Activated CD8-positive, alpha-beta memory T cell treated with anti-CD3 and anti-CD28 coated beads, Interleukin-2, amount 50 U/mL, for 24 hours (primary cell): ENCODE measurements around the gene NUBP2.

Experiments used
- DNase-seq: peaks from one replicate; pipeline ENCODE4 v3.0.0-alpha.2; 2020; ENCODE audit errors: extremely low read depth

The NUBP2 gene

DNA sequence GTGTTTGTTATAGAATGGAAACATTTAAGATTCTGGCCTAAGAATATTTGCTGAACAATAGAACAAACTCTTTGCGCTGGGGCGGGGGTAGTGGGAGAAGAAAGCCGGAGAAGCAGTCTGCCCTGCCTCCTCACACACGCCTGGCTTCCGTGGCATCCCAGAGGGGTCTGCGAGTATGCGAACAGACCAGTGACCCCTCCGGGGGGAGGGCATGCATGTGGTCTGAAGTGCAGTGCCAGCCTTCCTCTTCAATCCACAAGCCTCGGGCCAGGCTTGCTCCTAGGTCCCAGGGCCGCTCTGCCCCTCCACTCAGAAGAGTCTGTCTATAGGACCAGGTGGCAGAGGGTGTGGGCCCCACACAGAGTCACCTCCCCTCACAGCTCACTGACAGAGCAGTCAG lies 24.9 kb downstream of the NUBP2 start:
- DNase-seq, result no peak

DNA sequence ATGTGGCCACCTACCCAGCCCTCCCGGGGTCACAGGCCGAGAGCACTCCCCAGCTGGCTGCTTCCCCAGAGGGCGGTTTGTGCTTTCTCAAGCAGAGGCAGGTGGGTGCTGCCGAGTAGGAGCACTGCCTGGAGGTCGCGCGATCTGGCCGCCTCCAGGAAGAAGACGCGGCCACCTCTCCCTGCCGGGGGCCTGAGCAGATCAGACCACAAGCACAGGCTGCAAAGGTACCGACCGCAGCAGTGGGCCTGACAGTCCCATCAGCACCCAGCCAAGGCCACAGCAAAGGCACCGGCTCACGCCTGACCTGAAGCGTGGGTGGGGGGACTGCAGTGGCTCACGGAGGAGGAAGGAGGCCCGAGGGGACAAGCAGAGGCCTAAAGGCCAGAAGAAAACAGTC lies 25.9 kb downstream of the NUBP2 start:
- DNase-seq, result no peak

DNA sequence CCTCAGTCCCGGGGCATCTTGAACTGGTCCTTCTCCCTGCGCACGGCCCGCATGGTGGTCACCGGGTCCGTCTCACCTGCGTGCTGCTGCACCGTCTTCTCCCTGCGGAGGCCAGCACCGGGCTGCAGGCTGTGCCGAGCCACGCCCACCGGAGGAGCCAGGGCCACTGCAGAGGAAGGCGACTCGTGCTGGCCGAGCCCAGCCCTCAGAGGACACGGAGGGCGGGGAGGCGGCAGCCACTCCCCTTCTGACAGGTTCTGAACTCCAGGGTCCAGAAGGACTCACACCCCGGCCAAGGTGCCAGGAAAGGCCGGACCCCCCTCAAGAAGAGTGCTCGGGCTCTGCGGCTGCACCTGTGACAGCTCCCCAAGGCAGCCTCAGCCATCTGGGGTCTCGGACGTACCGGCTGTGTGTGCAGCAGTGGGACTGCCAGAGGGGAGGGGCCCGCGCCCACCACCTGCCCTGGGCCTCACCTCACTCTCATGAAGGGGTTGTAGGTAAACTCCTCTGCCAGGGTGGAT lies 26.6 kb downstream of the NUBP2 start:
- no peak for DNase-seq

DNA sequence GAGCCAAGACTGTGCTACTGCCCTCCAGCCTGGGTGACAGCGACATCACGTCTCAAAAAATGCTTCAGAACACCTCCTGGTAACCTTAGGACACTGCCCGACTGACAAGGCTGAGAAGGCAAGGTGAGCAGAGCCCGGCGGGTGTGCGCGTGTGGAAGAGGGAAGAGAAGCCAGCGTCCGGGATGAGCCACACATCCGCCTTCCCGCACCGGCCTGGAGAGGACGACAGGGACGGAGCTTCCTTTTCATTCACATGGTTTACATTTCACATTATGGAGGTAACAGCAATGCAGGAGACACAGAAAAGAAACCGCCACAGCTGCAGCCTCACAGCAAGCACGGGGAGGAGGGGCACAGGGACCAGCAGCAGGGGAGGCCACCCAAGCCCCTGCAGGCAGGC lies 27.3 kb downstream of the NUBP2 start:
- DNase-seq, result no peak

DNA sequence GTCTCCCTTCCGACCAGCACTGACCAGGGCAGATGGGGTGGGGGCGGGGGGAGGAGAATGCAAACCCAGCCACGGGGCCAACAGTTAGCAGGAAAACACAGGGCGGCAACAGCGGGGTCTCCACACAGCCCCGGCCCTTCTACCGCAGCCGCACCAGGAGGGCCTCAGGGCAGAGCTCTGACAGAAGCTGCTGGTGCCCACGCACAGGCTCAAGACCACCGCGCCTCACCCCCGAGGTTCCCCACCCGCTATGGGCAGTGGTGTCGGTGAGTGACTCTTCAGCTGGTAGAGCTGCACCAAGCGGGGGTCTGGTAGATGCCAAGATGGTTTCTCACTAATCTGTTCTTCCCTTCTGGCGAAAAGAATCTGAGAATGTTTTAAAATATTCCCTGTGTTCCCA lies 27.8 kb downstream of the NUBP2 start:
- DNase-seq, result no peak

DNA sequence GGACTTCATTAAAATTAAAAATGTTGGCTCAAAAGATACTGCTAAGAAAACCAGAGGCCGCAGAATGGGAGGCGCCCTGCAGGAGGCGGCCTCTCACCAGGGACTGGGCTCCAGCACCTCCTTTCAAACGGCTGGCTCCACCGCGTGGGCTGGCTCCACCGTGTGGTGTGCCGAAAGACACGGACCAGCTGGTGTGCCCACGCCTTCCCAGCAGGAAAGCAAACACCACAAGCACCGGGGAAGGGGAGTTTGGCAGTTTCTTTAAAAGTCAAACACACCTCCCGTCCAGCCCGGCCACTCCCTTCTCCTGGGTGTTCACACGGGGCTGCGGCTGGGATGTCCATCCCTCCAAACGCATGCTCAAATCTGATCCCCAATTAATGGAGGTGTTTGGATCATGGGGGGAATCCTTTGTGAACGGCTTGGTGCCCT lies 30.0 kb downstream of the NUBP2 start:
- DNase-seq, result no peak

DNA sequence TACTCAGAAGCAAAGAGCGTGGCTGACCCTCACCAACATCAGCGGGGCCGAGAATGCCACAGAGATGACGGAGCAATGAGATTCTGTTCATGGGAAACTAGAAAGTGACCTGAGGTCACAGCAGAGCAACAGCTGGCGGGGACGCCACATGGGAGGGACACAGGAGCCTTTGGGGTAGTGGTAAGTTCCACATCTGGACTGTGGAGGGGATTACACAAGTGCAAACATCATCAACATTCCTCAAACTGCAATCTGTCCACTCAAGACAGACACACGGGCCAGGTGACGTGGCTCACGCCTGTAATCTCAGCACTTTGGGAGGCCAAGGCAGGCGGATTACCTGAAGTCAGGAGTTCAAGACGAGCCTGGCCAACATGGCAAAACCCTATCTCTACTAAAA lies 32.7 kb downstream of the NUBP2 start:
- no peak for DNase-seq

DNA sequence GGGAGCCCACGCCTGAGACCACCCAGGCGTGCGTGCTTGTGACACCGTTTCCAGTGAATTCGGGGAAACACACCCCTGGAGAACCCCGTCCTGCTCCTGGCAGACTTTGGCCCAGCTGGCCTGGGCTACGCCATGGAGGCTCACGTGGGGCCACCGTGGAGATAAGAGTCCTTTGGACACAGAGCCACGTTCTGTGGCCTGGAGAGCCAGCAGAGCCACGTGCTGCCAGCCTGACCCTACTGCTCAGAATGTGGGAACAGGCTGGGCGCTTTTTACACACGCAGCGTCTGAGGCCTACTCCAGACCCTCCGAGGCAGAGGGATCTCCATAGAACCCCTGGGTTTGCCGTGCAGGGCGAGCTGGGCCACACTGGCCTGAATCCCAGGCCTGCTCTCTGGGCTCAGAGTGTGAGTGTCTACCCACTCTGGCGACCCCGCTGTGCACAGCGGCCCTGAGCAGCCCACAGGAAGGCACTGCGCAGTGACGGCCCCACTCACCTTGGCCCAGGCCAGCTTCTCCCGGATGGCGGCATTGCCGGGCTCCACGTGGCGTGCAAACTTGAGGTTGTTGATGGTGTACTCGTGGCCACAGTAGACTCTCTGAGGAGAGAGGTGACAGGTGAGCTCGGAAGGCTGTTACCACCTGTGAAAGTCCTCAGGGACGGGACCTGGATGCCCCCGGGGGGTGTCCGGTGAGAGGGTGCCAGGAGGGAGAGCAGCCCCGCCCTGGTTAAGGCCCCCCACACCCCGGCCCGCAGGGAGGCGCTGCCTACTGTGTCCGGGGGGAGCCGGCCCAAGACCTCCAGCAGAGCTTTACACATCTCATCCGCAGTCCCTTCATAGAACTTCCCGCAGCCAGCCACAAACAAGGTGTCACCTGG lies 33.9 kb downstream of the NUBP2 start:
- no peak for DNase-seq

DNA sequence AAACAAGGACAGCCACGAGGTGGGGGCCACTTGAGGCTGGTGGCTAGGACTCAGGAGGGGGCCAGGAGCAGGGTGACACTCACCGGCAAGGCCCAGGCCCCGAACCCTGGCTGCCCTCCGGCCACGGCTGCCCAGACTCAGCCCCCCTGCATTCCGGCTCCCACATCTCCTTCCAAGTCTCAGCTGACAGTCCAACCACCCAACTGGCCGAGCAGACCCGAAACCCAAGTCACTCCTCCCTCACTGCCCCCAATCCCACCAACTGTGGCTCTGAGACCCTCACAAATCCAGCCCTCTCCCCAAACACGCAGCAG lies 34.5 kb downstream of the NUBP2 start:
- no peak for DNase-seq

DNA sequence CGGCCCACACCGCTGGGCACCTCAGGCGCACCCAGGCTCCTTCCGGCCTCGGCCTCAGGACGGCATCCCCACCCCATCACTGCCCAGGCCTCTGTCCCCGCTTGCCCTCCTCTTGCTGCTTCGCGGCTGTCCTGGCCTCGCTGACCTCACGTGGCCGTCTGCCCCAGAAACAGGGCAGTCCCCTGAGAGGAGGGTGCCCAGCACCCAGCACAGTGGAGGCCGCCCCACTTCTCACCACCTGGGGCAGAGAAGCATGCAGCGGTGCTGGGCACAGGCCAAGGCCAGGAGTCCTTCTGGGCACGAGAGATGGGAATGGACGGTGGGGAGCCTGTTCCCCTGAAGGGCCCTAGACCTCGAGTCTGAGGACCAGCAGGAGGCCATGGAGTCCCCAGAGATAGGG lies 35.0 kb downstream of the NUBP2 start:
- no peak for DNase-seq

DNA sequence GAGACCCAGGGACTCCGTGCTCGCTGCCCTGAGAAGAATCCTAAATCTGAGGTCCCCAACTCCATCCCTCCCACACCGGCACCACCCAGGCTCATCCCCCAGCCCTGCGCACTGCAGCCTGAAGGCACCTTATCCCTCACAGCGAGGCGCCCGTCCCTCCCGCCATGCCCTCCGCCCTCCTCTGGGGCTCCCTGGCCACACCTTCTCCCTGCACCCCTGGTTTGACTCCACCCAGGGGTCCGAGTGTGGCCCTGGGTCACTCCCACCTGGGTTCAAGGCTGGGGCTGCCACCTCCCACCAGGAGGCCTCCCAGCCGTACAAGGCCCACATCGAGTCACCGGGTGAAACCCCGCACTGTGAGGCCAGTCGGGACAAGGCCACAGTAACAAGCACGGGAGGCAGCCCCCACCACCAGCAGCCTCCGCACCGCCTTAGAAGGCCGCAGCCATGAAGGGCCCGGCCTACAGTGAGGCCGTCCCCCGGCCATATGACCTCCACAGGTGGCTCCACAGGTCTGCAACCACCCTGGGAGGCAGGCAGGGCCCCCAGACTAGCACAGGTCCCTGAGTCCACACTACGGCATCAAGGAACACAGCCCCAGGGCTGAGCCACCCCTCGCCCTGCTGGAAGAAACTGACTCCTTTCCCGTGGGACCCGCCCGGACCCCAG lies 35.6 kb downstream of the NUBP2 start:
- no peak for DNase-seq

DNA sequence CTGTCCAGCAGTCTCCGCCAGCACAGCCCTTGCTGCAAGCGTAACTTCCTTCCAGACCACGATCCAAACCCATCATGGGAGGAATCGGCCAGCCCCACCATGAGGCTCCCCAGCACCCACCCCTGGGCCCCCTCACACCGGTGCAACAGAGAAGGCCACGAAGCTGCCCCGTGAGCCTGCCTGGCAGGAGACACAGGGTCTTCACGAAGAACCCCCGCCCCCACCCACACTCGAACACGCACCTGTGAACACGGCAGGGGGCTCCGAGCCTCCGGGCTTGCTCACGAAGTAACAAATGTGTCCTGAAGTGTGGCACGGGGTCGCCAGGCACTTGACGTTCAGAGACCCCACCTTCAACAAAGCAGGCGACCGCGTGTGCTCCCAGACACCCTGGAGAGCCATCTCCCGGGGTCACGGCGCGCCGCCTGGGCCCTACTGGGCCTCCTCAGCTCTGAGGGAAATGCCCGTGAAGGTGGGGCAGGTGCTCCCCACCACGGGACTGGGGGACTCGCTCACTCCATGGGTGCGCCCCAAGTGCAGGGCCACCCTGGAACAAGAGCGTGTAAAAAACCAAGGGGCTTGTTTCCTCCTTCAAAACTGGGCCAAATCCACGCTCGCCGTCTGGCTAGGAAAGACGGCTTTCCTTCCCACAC lies 36.2 kb downstream of the NUBP2 start:
- no peak for DNase-seq

DNA sequence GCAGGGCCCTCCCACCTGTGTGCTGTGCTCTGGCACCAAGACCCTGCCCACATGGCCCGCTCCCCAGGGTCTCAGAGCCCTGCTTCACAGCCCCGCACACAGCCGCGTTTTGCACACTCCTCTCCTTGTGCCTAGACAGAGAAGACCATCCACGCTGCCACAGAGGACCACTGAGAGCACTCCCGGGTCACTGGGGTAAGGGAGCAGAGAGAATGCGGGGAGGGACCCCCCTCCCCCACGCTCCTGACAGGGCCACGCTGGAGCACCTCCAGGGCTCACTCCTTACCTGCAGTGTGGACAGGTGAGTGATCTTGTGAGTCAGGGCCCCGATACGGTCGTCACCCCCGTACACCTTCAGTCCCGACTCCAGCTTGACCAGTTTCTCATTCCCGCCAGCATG lies 36.9 kb downstream of the NUBP2 start:
- DNase-seq, result no peak

DNA sequence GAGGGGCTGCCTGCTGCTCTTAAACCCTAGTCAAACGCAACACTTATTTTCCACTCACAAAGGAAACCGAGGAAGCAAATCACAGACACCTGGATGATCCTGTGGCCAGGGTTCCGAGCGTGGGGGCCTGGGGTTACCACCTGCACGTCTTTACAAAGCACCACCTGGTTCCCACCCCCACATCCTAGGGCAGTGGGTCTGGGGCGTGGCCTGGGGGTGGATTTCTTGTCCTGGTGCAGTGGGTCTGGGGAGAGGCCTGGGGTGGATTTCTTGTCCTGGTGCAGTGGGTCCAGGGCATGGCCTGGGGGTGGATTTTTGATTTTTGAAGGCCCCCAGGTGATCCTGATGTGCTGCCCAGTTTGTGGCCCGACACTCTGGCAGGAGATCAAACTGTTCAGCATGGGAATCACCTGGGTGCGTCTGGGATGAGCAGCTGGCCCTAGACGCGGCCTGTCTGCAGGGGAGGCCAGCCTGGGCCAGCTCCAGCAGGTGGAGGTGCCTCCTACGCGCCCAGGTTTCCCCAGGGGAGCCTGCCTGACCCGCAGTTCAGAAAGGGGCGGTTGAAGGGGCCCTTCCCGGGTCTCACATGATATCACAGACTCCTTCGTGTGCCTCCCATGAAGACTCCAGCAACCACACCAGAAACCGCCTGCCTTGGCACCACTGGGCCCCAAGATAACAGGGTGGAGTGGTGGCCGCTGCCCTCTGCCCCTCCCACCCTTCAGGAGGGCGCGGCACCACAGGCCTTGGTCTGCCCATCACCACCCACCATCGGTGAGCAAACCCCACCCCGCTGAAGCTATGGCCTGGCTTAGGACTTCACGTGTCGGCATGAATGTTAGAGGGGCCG lies 37.6 kb downstream of the NUBP2 start:
- DNase-seq, result no peak

DNA sequence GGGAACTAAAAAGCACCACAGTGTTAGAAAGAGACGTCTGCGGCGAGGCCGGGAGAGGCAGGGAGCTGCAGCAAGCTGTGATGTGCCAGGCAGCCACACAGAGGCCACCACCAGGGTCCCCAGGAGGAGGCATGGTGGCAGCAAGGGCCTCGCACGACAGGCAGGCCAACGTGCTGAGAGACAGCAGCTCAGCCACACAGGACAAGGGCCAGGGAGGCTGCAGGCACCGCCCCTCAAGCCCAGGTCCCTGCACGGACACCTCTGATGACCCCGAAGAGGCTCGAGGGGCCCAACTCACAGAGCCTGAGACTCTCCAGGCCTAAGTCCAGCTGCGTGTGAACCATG lies 38.2 kb downstream of the NUBP2 start:
- no peak for DNase-seq

DNA sequence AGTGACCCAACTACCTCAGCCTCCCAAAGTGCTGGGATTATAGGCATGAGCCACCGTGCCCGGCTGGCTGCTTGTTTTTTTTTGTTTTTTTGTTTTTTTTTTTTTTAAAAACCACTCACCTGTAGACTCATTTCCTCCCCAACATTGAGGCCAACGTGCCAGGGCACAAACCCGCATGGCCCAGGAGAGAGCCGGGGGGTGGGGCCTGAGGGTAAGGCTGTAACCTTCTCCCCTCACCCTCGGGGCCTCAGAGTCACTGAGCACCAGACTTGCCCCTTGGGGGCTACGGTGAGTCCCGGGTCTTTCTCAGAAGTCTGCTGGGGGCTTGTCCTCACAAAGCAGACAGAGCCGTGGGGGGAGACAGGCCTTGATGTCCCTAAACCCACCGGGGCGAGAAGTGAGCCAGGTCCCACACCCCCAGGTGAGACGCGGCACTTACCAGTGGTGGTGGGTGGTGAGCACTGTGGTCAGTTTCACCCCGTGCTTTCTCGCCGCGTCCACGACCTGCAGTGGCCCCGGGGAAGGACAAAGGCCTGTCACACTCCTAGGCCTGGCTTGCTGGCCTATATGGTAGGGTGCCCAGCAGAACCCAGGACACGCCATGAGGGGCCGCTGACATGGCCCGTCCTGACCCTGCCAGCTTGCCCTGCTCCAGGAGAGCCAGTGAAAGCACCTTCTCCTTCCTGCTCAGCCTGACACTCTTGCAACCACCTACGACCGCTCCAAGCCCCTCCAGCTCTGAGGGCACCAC lies 39.3 kb downstream of the NUBP2 start:
- no peak for DNase-seq

DNA sequence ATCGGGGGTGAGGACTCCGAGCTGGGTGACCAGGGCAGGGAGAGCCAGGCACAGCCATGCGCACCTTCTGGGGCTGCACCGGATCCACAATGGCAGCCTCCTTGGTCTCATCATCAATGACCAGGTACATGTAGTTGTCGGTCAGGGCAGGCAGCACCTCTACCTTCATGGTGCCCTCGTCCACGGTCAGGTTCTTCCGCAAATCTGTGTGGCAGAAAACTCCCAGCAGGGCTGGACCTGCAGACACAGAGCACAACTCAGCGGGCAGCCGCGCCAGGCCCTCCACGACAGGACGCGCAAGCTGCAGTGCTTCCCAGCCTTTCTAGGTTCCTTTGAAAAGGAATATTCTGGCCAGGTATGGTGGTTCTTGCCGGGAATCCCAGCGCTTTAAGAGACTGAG lies 40.0 kb downstream of the NUBP2 start:
- no peak for DNase-seq

DNA sequence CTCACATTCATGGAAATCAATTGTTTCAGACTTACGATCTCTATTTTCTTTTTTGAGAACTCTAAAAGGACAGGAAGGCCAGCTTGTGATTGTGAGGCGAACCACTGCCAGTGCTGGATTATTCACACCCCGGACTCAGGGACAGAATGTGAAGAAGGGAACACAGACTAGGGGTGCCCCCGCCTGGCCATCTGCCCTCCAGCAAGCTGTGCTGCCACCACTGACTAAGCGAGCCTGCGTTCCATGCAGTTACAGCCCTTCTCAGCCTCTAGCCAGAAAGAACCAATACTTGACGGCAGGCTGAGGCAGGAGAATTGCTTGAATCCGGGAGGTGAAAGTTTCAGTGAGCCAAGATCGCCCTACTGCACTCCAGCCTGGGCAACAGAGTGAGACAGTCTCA lies 41.1 kb downstream of the NUBP2 start:
- DNase-seq, result no peak

DNA sequence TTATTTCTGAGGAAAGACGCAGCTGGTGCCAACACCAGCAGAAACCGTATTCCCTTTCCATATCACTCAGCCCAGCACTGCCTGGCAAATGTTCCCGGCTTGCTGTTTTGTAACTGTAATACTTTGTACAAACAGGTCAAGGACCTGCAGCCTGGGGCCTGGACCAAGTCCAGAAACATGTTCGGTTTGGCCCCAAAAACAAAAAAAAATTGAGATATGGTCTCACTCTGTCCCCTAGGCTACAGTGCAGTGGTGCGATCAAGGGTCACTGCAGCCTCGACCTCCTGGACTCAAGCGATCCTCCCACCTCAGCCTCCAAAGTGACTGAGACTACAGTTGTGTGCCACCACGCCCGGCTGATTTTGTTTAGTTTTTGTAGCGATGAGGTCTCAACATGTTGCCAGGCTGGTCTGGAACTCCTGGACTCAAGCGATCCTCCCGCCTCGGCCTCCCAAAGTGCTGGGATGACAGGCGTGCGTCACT lies 42.7 kb downstream of the NUBP2 start:
- DNase-seq, result no peak

DNA sequence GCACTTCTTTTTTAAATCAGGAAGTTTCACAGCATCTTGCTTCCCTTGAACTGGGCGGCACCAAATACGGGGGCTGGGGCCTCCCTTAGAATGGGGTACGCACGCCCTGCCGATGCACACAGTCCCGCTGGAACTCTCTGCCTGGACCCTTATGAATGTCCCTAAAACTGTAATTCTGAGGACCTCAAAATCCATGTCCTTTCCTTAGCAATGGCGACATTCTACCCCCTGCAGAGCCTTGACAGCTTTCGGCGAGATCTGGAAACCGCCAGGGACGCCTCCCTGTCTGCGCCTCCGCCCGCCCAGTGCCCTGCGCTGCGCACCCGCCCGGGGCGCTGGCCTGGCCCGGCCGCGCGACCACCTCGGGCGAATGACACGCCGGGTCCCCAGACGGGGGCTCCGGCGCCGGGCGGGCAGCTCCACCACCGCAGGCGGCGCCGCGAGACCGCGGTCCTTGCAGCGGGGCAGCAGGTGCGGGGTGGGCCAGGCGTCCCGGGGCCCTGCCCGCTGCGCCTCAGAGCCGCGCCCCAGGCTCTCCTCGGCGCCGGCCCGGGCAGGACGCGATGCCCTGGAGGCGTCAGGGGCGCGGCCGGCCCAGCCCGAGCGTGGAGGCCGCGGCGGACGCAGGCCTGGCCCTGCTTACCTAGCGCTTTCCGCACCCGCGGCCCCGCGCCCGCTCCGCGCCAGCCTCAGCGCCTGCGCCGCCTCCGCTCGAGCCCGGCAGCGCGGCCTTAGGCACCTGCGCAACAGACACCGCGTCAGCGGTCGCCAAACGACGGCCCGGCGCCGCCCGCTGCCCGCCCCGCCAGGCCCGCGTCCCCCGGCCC lies 43.3 kb downstream of the NUBP2 start:
- DNase-seq, result peak; percentile 27
